Esophagus (tissue), 2 donors: ENCODE measurements around the gene VASH1. TPM values are rescaled to one million over a fixed set of nuclear protein-coding genes. Genes with fewer than 3 reads are reported as not detected.

ENCODE experiments used
- polyA plus RNA-seq, 2 donors: library from polyadenylated mRNA; stranded (reverse); fragments of 200-250 nt; gene quantifications; one replicate each; pipeline ENCODE4 v1.2.3, GENCODE V29; 2013
- donor health status: healthy with polysubstance abuse.
- donor health status: Bipolar disorder and iron deficiency.

VASH1 gene
- polyA plus RNA-seq, 2 donors: 1.9 to 2.4 TPM

Other genes starting within 250 kb of the VASH1 start
- 1 to 10 TPM; 3.7 to 5.1 TPM for gene ANGEL1, start 51.4 kb downstream of the VASH1 start, polyA plus RNA-seq
- not detected for gene LRRC74A, start 64.9 kb downstream of the VASH1 start, polyA plus RNA-seq